Measurements from ENCODE around the gene BICD1. TPM values are rescaled to one million over a fixed set of nuclear protein-coding genes. Genes with fewer than 3 reads are reported as not detected.

BICD1 gene
- polyA plus RNA-seq, 3 donors, result 1.3 to 4.1 (median 2.4) TPM

GRCh38 chr12:32290411-32290810, 183.8 kb downstream of the BICD1 start:
- no peak overlapping the region for H3K27ac ChIP-seq (ENCODE audit: low read depth, low read length)

- H3K27ac ChIP-seq (ENCODE audit: low read depth, low read length), result no peak overlapping the region
- 70 to 92% (median 81%) methylated on average over 4 of the region's 4 CpGs for WGBS, 3 donors
Measured at GRCh38 chr12:32292151-32292550, 185.5 kb downstream of the BICD1 start.

- WGBS, 3 donors, result 92 to 99% (median 96%) methylated on average over 6 of the region's 6 CpGs
Measured at GRCh38 chr12:32293808-32294419, 187.3 kb downstream of the BICD1 start.

GRCh38 chr12:32296567-32296966, 189.9 kb downstream of the BICD1 start:
- H3K27ac ChIP-seq (ENCODE audit: low read depth, low read length), result no peak overlapping the region

More at GRCh38 chr12:32293808-32294419, 187.3 kb downstream of the BICD1 start:
- H3K27ac ChIP-seq (ENCODE audit: low read depth, low read length), result no peak overlapping the region

GRCh38 chr12:32298917-32299316, 192.3 kb downstream of the BICD1 start:
- WGBS, 3 donors, result 51 to 83% (median 60%) methylated on average over 3 of the region's 3 CpGs

More at GRCh38 chr12:32296567-32296966, 189.9 kb downstream of the BICD1 start:
- 35 to 69% (median 61%) methylated on average over 4 of the region's 4 CpGs for WGBS, 3 donors

GRCh38 chr12:32301216-32301615, 194.6 kb downstream of the BICD1 start:
- H3K27ac ChIP-seq (ENCODE audit: low read depth, low read length), result no peak overlapping the region
- 87 to 98% (median 89%) methylated on average over 5 of the region's 5 CpGs for WGBS, 3 donors

More at GRCh38 chr12:32298917-32299316, 192.3 kb downstream of the BICD1 start:
- no peak overlapping the region for H3K27ac ChIP-seq (ENCODE audit: low read depth, low read length)

GRCh38 chr12:32302218-32303173, 195.8 kb downstream of the BICD1 start:
- WGBS, 3 donors, result 71 to 94% (median 74%) methylated on average over 6 of the region's 6 CpGs
- no peak overlapping the region for H3K27ac ChIP-seq (ENCODE audit: low read depth, low read length)

GRCh38 chr12:32303174-32303549, 196.5 kb downstream of the BICD1 start:
- WGBS, 3 donors, result 83 to 95% (median 92%) methylated on average over 5 of the region's 5 CpGs
- H3K27ac ChIP-seq (ENCODE audit: low read depth, low read length), result no peak overlapping the region

GRCh38 chr12:32305163-32305562, 198.5 kb downstream of the BICD1 start:
- WGBS, 3 donors, result 43 to 67% (median 48%) methylated on average over 1 of the region's 1 CpG
- H3K27ac ChIP-seq (ENCODE audit: low read depth, low read length), result no peak overlapping the region

- 61 to 88% (median 69%) methylated on average over 3 of the region's 3 CpGs for WGBS, 3 donors
- H3K27ac ChIP-seq (ENCODE audit: low read depth, low read length), result no peak overlapping the region
Measured at GRCh38 chr12:32307326-32307725, 200.7 kb downstream of the BICD1 start.

GRCh38 chr12:32309811-32310736, 203.4 kb downstream of the BICD1 start:
- no peak overlapping the region for H3K27ac ChIP-seq (ENCODE audit: low read depth, low read length)
- WGBS, 3 donors, result 47 to 63% (median 57%) methylated on average over 10 of the region's 10 CpGs

GRCh38 chr12:32312049-32312670, 205.5 kb downstream of the BICD1 start:
- 84 to 93% (median 85%) methylated on average over 2 of the region's 2 CpGs for WGBS, 3 donors
- H3K27ac ChIP-seq (ENCODE audit: low read depth, low read length), result no peak overlapping the region

- no peak overlapping the region for H3K27ac ChIP-seq (ENCODE audit: low read depth, low read length)
- WGBS, 3 donors, result 64 to 96% (median 88%) methylated on average over 7 of the region's 7 CpGs
Measured at GRCh38 chr12:32322354-32322753, 215.7 kb downstream of the BICD1 start.

- no peak overlapping the region for H3K27ac ChIP-seq (ENCODE audit: low read depth, low read length)
- WGBS, 3 donors, result 83 to 92% (median 92%) methylated on average over 2 of the region's 2 CpGs
Measured at GRCh38 chr12:32331133-32331532, 224.5 kb downstream of the BICD1 start.

- 59 to 81% (median 66%) methylated on average over 3 of the region's 3 CpGs for WGBS, 3 donors
- H3K27ac ChIP-seq (ENCODE audit: low read depth, low read length), result no peak overlapping the region
Measured at GRCh38 chr12:32332446-32332845, 225.8 kb downstream of the BICD1 start.

GRCh38 chr12:32334371-32334777, 227.7 kb downstream of the BICD1 start:
- WGBS, 3 donors, result 87 to 91% (median 89%) methylated on average over 4 of the region's 4 CpGs

GRCh38 chr12:32336261-32336660, 229.6 kb downstream of the BICD1 start:
- 84 to 93% (median 92%) methylated on average over 4 of the region's 4 CpGs for WGBS, 3 donors
- no peak overlapping the region for H3K27ac ChIP-seq (ENCODE audit: low read depth, low read length)

More at GRCh38 chr12:32334371-32334777, 227.7 kb downstream of the BICD1 start:
- no peak overlapping the region for H3K27ac ChIP-seq (ENCODE audit: low read depth, low read length)

GRCh38 chr12:32343496-32343895, 236.8 kb downstream of the BICD1 start:
- 97 to 98% (median 97%) methylated on average over 1 of the region's 1 CpG for WGBS, 3 donors
- H3K27ac ChIP-seq (ENCODE audit: low read depth, low read length), result no peak overlapping the region

All from adipose tissue (tissue), 3 donors.